Left renal cortex interstitium (tissue), 4 donors: Measurements from ENCODE around the gene SLC17A9. TPM values are rescaled to one million over a fixed set of nuclear protein-coding genes. Genes with fewer than 3 reads are reported as not detected.

Source experiments
- DNase-seq, 4 donors: peaks; one replicate each; pipeline ENCODE4 v3.0.0-alpha.2; 2013; ENCODE audit warnings: low read depth in 4 of 4, low spot score in 2 of 4, missing footprints in 1 of 4
- polyA plus RNA-seq, 4 donors: library from polyadenylated mRNA; unstranded; fragments of 120-200 nt; gene quantifications; one replicate each; pipeline ENCODE4 v1.2.1, GENCODE V29; 2013; ENCODE audit not compliant: insufficient read length in 4 of 4

The SLC17A9 gene
- 1 to 10 TPM; 1.4 to 2.7 (median 1.9) TPM for polyA plus RNA-seq

GRCh38 chr20:62952373-62952967 lies at the start of gene SLC17A9:
Gene SLC17A9 (plus strand): TSS chr20:62952709. CDS start chr20:62952831, 122 bp downstream.
- no peak for DNase-seq

GRCh38 chr20:62902926-62903615 lies 49.4 kb upstream of the SLC17A9 start:
- no peak for DNase-seq

- no peak for DNase-seq
These were observed 46.9 kb upstream of the SLC17A9 start for GRCh38 chr20:62905536-62906117.

GRCh38 chr20:62906209-62906608 lies 46.3 kb upstream of the SLC17A9 start:
- DNase-seq: no peak

- no peak for DNase-seq
These were observed 45.7 kb upstream of the SLC17A9 start for GRCh38 chr20:62906647-62907375.

- no peak for DNase-seq
These were observed 44.9 kb upstream of the SLC17A9 start for GRCh38 chr20:62907384-62908317.

GRCh38 chr20:62908971-62909791 lies 43.3 kb upstream of the SLC17A9 start:
- no peak for DNase-seq

- no peak for DNase-seq
These were observed 42.2 kb upstream of the SLC17A9 start for GRCh38 chr20:62910217-62910766.

GRCh38 chr20:62910777-62911497 lies 41.6 kb upstream of the SLC17A9 start:
- DNase-seq: no peak

GRCh38 chr20:62911701-62912280 lies 40.7 kb upstream of the SLC17A9 start:
- no peak for DNase-seq

- DNase-seq: no peak
These were observed 39.4 kb upstream of the SLC17A9 start for GRCh38 chr20:62913043-62913630.

- DNase-seq: no peak
These were observed 38.1 kb upstream of the SLC17A9 start for GRCh38 chr20:62914436-62914835.

GRCh38 chr20:62914970-62915457 lies 37.5 kb upstream of the SLC17A9 start:
- no peak for DNase-seq

- DNase-seq: no peak
These were observed 35.6 kb upstream of the SLC17A9 start for GRCh38 chr20:62916703-62917476.

GRCh38 chr20:62917720-62918119 lies 34.8 kb upstream of the SLC17A9 start:
- no peak for DNase-seq

GRCh38 chr20:62918147-62918546 lies 34.4 kb upstream of the SLC17A9 start:
- no peak for DNase-seq

GRCh38 chr20:62918831-62919230 lies 33.7 kb upstream of the SLC17A9 start:
- DNase-seq: no peak
